ENCODE results near the gene PASK.
A peak's percentile ranks its signal among the peaks of the same experiment; 100 is the strongest.

The PASK gene

GRCh38 chr2:241179899-241180298, 30.6 kb upstream of the PASK start:
- DNase-seq = no peak

GRCh38 chr2:241178961-241179360, 29.7 kb upstream of the PASK start:
- DNase-seq = no peak

GRCh38 chr2:241177526-241178334, 28.5 kb upstream of the PASK start:
- DNase-seq = no peak

GRCh38 chr2:241173557-241173956, 24.3 kb upstream of the PASK start:
- no peak for DNase-seq

GRCh38 chr2:241168366-241168765, 19.1 kb upstream of the PASK start:
- no peak for DNase-seq

- DNase-seq = no peak
Observed at GRCh38 chr2:241163601-241164118, 14.4 kb upstream of the PASK start.

- peak; percentile 78 for DNase-seq
Observed at GRCh38 chr2:241161646-241162281, 12.5 kb upstream of the PASK start.

GRCh38 chr2:241160318-241160717, 11.0 kb upstream of the PASK start:
- DNase-seq = no peak

GRCh38 chr2:241159116-241159515, 9.8 kb upstream of the PASK start:
- DNase-seq = no peak

GRCh38 chr2:241158546-241158900, 9.3 kb upstream of the PASK start:
- no peak for DNase-seq

GRCh38 chr2:241157841-241158545, 8.7 kb upstream of the PASK start:
- peak; percentile 22 for DNase-seq

GRCh38 chr2:241156971-241157441, 7.7 kb upstream of the PASK start:
- no peak for DNase-seq

GRCh38 chr2:241155936-241156335, 6.7 kb upstream of the PASK start:
- DNase-seq = no peak

GRCh38 chr2:241154915-241155314, 5.6 kb upstream of the PASK start:
- no peak for DNase-seq

- peak; percentile 47 for DNase-seq
Observed at GRCh38 chr2:241153616-241154015, 4.3 kb upstream of the PASK start.

GRCh38 chr2:241151934-241152660, 2.8 kb upstream of the PASK start:
- DNase-seq = no peak

GRCh38 chr2:241150660-241151530, 1.6 kb upstream of the PASK start:
- DNase-seq = no peak

- peak; percentile 91 for DNase-seq
Observed at GRCh38 chr2:241149925-241150659, 820 bp upstream of the PASK start, which contains the start of gene PPP1R7. TSS of gene PPP1R7 (plus strand) at chr2:241150467. CDS start at chr2:241150496, 29 bp downstream.

- no peak for DNase-seq
Observed at GRCh38 chr2:241149675-241149924, 328 bp upstream of the PASK start.

GRCh38 chr2:241148239-241148638, 1.0 kb downstream of the PASK start:
- no peak for DNase-seq

GRCh38 chr2:241147336-241147735, 1.9 kb downstream of the PASK start:
- no peak for DNase-seq

Data from HCEC 1CT (cell line).